H54 (cell line): ENCODE data around the gene FAM20A.

Experiments
- DNase-seq: peaks from one replicate; pipeline ENCODE4 v3.0.0; 2011; ENCODE audit warnings: low spot score, mixed read lengths; ENCODE audit not compliant: insufficient read length
- FAIRE-seq: peaks from 3 replicates; lab custom pipeline; 2011; peaks lifted over from hg19 to GRCh38; lab: Jason Lieb, UNC
- POLR2A ChIP-seq: IDR thresholded peaks from 2 replicates; pipeline ENCODE4 v1.6.1; 2011; ENCODE audit warnings: low read depth, mild to moderate bottlenecking, low read length

FAM20A gene

DNA sequence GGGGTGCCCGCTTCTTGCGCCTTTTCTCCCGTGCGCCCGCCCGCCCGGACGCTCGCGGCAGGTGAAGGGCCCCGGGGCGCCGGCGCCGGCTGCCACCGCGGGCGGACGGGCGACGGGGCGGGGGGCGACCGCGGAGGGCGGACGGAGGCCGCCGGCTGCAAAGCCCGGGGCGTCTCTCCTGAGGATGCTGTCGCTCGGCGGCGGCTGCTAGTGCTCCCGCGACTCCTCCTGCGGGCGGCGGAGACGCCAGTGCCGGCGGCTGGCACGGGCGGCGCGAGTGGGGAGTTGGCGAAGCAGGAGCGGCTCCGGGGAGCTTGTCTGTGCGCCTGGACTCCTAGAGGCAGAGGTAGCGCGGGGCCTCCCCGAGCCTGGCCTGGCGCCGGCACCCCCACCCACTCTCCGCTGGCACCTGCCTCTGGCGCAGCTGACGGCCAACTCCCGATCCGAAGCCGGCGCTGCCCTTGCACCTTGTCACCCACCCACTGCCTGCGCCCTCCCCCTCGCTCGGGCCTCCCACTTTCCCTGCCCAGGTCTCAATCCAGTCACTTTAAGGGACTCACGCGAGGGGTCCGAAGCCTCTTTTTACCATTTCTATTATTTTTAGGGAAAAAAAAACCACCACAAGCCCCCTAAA lies at the start of gene FAM20A:
Gene FAM20A (minus strand): TSS at position 437 of the 634 bp plus-strand sequence. CDS start 701 bp downstream, outside the sequence.
- FAIRE-seq (no peak), DNase-seq (no peak)
- no peak for TF ChIP-seq POLR2A

GRCh38 chr17:68649324-68649723 lies 48.2 kb upstream of the FAM20A start:
- FAIRE-seq, result no peak
- TF ChIP-seq POLR2A, result no peak
- DNase-seq, result no peak

GRCh38 chr17:68646626-68647526 lies 45.7 kb upstream of the FAM20A start:
- no peak for FAIRE-seq

GRCh38 chr17:68642118-68642412 lies 40.9 kb upstream of the FAM20A start:
- DNase-seq (no peak), FAIRE-seq (no peak)
- TF ChIP-seq POLR2A, result no peak

More at GRCh38 chr17:68646626-68647526, 45.7 kb upstream of the FAM20A start:
- no peak for DNase-seq
- no peak for TF ChIP-seq POLR2A

DNA sequence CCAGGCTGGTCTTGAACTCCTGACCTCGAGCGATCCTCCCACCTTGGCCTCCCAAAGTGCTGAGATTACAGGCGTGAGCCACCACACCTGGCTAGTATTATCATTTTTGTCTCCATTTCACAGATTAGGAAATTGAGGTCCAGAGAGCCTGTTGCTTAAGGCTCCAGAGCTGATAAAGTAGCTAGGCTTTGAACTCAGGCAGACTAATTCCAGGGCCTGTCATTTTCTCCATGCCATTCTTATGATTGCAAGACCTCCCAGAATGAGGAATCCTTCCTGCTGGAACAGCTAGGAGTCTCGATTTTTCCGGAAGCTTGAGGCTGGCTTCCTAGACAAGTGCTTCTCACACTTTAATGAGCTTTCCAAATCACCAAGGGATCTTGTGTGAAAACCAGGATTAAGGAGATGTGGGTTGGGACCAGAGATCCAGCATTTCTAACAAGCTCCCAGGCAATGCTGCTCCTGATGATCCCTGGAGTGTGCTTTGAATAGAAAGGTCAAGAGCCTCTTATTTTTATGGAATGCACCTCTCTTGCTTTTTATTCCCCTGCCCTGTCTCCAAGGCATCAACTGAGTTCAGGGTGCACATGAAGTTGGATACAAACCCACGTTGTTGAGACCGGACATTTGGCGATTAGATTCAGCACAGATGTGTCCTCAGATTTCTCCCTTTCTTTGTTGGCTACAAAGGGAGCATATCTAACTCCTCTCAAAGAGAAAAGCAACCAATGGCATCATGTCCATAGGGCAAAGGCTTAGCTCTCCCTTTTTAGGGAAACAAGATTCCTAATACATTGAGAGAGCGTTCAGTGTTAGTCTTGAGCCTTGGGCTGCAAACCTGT lies 40.3 kb upstream of the FAM20A start:
- FAIRE-seq, result no peak

DNA sequence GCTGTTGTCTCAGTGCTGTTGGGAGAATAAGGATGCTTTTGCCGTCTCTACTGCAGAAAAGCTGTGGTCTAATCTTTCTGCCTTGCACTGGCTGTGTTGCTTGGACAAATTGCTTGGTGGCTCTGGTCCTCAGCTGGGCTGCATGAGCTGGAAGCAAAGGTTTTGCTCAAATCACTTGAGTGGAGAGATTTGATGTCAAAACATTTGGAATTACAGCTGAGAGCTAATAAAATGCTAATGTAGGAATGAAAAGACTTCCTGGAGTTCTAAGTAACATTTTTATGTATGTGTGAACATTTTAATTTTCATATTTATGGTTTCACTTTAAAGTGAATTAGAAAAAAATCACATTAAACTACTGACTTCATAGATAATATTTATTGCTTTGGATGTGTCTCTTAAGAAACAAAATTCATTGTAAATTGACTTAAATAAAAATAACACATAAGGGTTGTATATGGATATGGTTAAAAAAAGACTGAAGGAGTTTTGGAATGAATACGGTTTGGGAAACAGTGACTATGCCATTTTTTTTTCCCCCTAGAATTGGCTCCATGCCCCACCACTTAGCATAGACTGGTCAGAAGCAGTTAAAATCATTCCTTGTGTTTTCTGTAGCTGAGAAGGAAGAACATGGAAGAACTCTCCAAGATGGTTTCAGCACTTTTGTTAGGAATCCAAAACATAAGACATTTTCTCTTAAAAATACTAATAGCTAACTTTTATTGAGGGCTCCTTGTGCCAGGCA lies 39.2 kb upstream of the FAM20A start:
- DNase-seq (no peak), FAIRE-seq (no peak)
- TF ChIP-seq POLR2A, result no peak

More for the DNA sequence above, 40.3 kb upstream of the FAM20A start:
- no peak for DNase-seq
- no peak for TF ChIP-seq POLR2A

- DNase-seq (no peak), FAIRE-seq (no peak)
- no peak for TF ChIP-seq POLR2A
Observed at GRCh38 chr17:68634345-68634876, 33.2 kb upstream of the FAM20A start.

DNA sequence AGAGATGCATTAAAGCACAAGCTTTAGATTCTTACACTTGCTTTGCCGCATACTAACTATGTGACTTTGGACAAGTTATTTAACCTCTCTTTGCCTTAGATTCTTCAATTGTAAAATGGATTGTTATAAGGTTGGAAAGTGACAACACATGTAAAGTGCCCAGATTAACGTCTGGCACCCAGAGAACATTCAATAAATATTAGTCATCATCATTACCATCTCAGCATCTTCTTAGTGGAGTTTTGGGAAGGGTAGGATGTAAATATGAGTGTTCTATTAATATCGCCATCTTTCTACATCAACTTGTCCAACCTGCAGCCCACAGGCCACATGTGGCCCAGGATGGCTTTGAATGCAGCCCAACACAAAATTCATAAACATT lies 27.4 kb upstream of the FAM20A start:
- no peak for TF ChIP-seq POLR2A
- DNase-seq (no peak), FAIRE-seq (no peak)

DNA sequence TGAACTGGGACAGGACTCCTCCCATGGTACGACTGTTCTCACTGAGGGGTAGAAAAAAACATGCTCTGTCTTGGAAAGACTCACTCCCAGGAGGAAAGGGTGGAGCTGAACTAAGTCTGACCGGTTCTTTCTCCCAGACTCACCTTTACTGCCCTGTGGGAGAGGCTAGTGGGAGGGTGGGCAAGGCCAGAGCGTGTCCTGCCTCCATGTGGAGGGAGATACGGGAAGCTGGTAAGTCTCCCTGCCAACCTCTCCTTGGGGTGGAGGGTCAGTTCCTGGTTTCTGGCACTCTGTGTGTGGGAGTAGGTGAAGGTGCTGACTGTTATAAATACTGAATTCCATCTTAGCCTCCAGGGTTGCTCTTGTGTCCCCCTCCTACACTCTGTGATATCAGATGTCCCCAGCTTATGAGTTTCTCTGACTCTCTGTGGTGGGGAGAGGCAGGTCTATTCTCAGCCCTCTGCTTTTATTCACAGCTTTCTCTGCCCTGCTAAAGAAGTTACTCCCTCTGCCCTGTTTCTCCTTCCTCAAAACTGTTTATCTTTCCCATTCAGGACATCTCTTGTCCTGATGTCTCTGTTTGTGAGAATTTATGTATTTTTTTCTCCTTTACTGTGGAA lies 26.9 kb upstream of the FAM20A start:
- DNase-seq (no peak), FAIRE-seq (no peak)
- no peak for TF ChIP-seq POLR2A

- DNase-seq (no peak), FAIRE-seq (no peak)
- TF ChIP-seq POLR2A, result no peak
Observed at GRCh38 chr17:68624381-68624780, 23.2 kb upstream of the FAM20A start.

GRCh38 chr17:68623811-68624210 lies 22.6 kb upstream of the FAM20A start:
- TF ChIP-seq POLR2A, result no peak
- FAIRE-seq (no peak), DNase-seq (no peak)

GRCh38 chr17:68622423-68622822 lies 21.3 kb upstream of the FAM20A start:
- TF ChIP-seq POLR2A, result no peak
- DNase-seq, result no peak
- FAIRE-seq, result no peak

GRCh38 chr17:68621065-68621464 lies 19.9 kb upstream of the FAM20A start:
- DNase-seq (no peak), FAIRE-seq (no peak)
- no peak for TF ChIP-seq POLR2A
